Measurements from ENCODE around the gene PCCA.

Gene PCCA

DNA sequence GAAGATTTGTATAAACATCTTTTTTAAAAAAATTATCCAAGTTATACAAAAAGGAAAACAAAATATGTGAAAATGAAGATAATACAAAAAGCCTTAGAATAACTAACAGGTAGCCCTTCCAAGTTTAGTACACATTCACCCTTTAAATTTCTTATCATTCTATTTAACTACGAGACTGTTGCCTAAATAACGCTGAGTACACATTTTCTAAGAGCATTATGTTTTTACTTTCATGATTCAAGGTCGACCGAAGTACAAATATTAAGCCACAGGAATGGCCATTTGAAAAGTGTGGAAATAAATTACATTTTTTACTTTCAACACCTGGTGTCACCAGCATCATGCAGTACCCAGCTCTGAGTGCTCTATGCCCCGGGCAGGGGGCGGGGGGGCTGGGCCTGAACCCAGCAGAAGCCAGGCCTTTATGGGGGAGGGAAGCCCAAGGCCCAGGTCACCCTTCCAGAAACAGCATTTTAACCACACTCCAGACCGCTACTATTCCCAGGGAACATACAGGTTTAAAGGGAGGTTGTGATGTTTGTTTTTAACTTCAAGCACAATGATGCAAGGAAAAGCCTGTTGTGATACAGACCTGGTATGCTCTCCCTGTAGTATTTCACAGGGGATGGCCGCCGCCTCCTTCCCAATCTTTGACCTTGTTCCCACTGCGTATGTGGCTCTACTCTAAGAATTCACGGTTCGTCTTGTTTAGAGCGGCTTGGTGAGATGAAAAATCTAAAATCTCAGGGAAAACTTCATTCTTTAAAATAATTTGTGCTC lies 475.7 kb downstream of the PCCA start:
- no peaks in the 10 kb centered on the region for H3K36me3 ChIP-seq (ENCODE audit: control insufficient read depth in 1 of 2, insufficient read depth in 2 of 2, low read length in 2 of 2)
- H3K14ac ChIP-seq (ENCODE audit: low read length): no peak overlapping the region
- no peak overlapping the region for H4K12ac ChIP-seq (ENCODE audit: low read depth, low read length)
- no peak overlapping the region for H2BK5ac ChIP-seq (ENCODE audit: low read depth, low read length, poor library complexity)
- H2BK120ac ChIP-seq (ENCODE audit: insufficient read depth, low read length, poor library complexity): no peak overlapping the region
- H3K18ac ChIP-seq (ENCODE audit: low read length): no peak overlapping the region
- H3K23ac ChIP-seq (ENCODE audit: low read length): no peak overlapping the region
- no peaks in the 10 kb centered on the region for H3K27me3 ChIP-seq (ENCODE audit: insufficient read depth, low read length)
- H4K8ac ChIP-seq (ENCODE audit: low read depth, low read length): no peak overlapping the region
- H2BK12ac ChIP-seq (ENCODE audit: low read length): no peak overlapping the region
- H2AK5ac ChIP-seq (ENCODE audit: low read length): no peak overlapping the region
- H3K9ac ChIP-seq (ENCODE audit: low read length): no peak overlapping the region
- H2AFZ ChIP-seq (ENCODE audit: insufficient read depth, low read length, poor library complexity): no peak overlapping the region
- H3K27ac ChIP-seq (ENCODE audit: low read depth, low read length): no peak overlapping the region
- peaks cover 6% of the 10 kb centered on the region for H3K9me3 ChIP-seq (ENCODE audit: insufficient read depth, low read depth, low read length)
- H3K4me2 ChIP-seq (ENCODE audit: low read length): no peak overlapping the region
- WGBS (ENCODE audit: extremely low coverage, insufficient coverage, insufficient read length): no CpG with 5 or more reads among the region's 13 CpGs
- no peaks in the 10 kb centered on the region for H3K79me1 ChIP-seq (ENCODE audit: low read length)
- no peak for DNase-seq
- no peaks in the 10 kb centered on the region for H3K4me1 ChIP-seq (ENCODE audit: control insufficient read depth in 1 of 2, insufficient read depth in 2 of 2, low read length in 2 of 2)
- H3K4ac ChIP-seq (ENCODE audit: low read depth, low read length): no peak overlapping the region
- H3K79me2 ChIP-seq (ENCODE audit: control insufficient read depth, insufficient read depth, low read length, poor library complexity): no peaks in the 10 kb centered on the region
- H3K4me3 ChIP-seq (ENCODE audit: low read depth, low read length): no peak overlapping the region
- no peak overlapping the region for H4K91ac ChIP-seq (ENCODE audit: low read depth, low read length)

DNA sequence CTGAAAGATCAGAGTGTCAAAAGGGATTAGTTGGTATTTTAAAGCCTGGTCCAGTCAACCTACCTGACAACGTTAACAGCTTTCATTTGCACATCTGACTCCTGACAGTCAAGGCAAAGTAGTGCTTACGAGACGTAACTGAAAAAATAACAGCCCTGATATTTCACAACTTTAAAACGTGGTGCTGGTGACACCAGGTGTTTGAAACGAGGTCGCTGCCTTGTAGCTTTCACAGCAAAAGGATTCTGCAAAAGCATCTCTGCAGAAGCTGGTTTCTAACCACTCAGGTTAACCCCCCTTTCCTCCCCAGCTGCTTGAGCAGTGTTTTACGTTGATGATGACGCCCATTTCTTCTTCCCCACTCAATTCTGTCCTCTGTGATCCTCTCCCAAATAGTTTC lies 476.4 kb downstream of the PCCA start:
- DNase-seq: peak; percentile 17 to 60
- no peak overlapping the region for H4K91ac ChIP-seq (ENCODE audit: low read depth, low read length)
- no peak overlapping the region for H3K23ac ChIP-seq (ENCODE audit: low read length)
- no peak overlapping the region for H2BK12ac ChIP-seq (ENCODE audit: low read length)
- no peaks in the 10 kb centered on the region for H3K27me3 ChIP-seq (ENCODE audit: insufficient read depth, low read length)
- H3K9me3 ChIP-seq (ENCODE audit: insufficient read depth, low read depth, low read length): peaks cover 6% of the 10 kb centered on the region
- H2AK5ac ChIP-seq (ENCODE audit: low read length): no peak overlapping the region
- no peaks in the 10 kb centered on the region for H3K79me2 ChIP-seq (ENCODE audit: control insufficient read depth, insufficient read depth, low read length, poor library complexity)
- no peak overlapping the region for H3K14ac ChIP-seq (ENCODE audit: low read length)
- H4K12ac ChIP-seq (ENCODE audit: low read depth, low read length): no peak overlapping the region
- no peak overlapping the region for H3K27ac ChIP-seq (ENCODE audit: low read depth, low read length)
- no peak overlapping the region for H3K4ac ChIP-seq (ENCODE audit: low read depth, low read length)
- H3K4me1 ChIP-seq (ENCODE audit: control insufficient read depth in 1 of 2, insufficient read depth in 2 of 2, low read length in 2 of 2): no peaks in the 10 kb centered on the region
- no peak overlapping the region for H2BK5ac ChIP-seq (ENCODE audit: low read depth, low read length, poor library complexity)
- H3K18ac ChIP-seq (ENCODE audit: low read length): no peak overlapping the region
- no peak overlapping the region for H3K4me3 ChIP-seq (ENCODE audit: low read depth, low read length)
- H4K8ac ChIP-seq (ENCODE audit: low read depth, low read length): no peak overlapping the region
- WGBS (ENCODE audit: extremely low coverage, insufficient coverage, insufficient read length): no CpG with 5 or more reads among the region's 8 CpGs
- no peak overlapping the region for H2AFZ ChIP-seq (ENCODE audit: insufficient read depth, low read length, poor library complexity)
- no peaks in the 10 kb centered on the region for H3K36me3 ChIP-seq (ENCODE audit: control insufficient read depth in 1 of 2, insufficient read depth in 2 of 2, low read length in 2 of 2)
- H2BK120ac ChIP-seq (ENCODE audit: insufficient read depth, low read length, poor library complexity): no peak overlapping the region
- H3K4me2 ChIP-seq (ENCODE audit: low read length): no peak overlapping the region
- no peaks in the 10 kb centered on the region for H3K79me1 ChIP-seq (ENCODE audit: low read length)
- no peak overlapping the region for H3K9ac ChIP-seq (ENCODE audit: low read length)

DNA sequence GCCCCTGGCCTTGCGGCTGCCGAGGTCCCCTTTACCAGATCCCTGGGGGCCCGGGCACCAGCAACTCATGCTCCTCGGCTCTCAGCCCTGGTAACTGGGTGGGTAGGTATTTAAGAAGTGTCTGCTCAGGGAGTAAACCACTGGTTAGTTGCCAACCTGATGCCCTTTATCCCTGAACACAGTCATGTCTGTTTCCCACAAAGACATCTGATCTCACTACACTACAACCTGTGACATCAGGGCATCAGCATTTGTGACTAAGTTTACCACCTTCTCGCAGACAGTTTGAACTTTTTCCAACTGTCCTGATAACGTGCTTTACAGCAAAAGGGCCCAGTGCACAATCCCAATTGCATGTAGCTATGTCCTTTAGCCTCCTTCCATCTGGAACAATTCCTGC lies 477.6 kb downstream of the PCCA start:
- Histone ChIP-seq H3K79me1 (ENCODE audit: low read length) (no peaks in the 10 kb centered on the region), H3K9ac (ENCODE audit: low read length) (no peak overlapping the region), H2AFZ (ENCODE audit: insufficient read depth, low read length, poor library complexity) (no peak overlapping the region), H4K8ac (ENCODE audit: low read depth, low read length) (no peak overlapping the region), H3K18ac (ENCODE audit: low read length) (no peak overlapping the region), H2BK120ac (ENCODE audit: insufficient read depth, low read length, poor library complexity) (no peak overlapping the region), H3K23ac (ENCODE audit: low read length) (no peak overlapping the region), H3K4me2 (ENCODE audit: low read length) (no peak overlapping the region), H3K27ac (ENCODE audit: low read depth, low read length) (no peak overlapping the region), H4K91ac (ENCODE audit: low read depth, low read length) (no peak overlapping the region), H3K36me3 (ENCODE audit: control insufficient read depth in 1 of 2, insufficient read depth in 2 of 2, low read length in 2 of 2) (no peaks in the 10 kb centered on the region), H2BK5ac (ENCODE audit: low read depth, low read length, poor library complexity) (no peak overlapping the region), H3K79me2 (ENCODE audit: control insufficient read depth, insufficient read depth, low read length, poor library complexity) (no peaks in the 10 kb centered on the region), H2AK5ac (ENCODE audit: low read length) (no peak overlapping the region), H3K9me3 (ENCODE audit: insufficient read depth, low read depth, low read length) (peaks cover 6% of the 10 kb centered on the region), H3K4ac (ENCODE audit: low read depth, low read length) (no peak overlapping the region), H3K27me3 (ENCODE audit: insufficient read depth, low read length) (no peaks in the 10 kb centered on the region), H3K14ac (ENCODE audit: low read length) (no peak overlapping the region), H3K4me3 (ENCODE audit: low read depth, low read length) (no peak overlapping the region), H2BK12ac (ENCODE audit: low read length) (no peak overlapping the region), H4K12ac (ENCODE audit: low read depth, low read length) (no peak overlapping the region), H3K4me1 (ENCODE audit: control insufficient read depth in 1 of 2, insufficient read depth in 2 of 2, low read length in 2 of 2) (no peaks in the 10 kb centered on the region)
- no CpG with 5 or more reads among the region's 6 CpGs for WGBS (ENCODE audit: extremely low coverage, insufficient coverage, insufficient read length)
- DNase-seq: peak; percentile 41 to 42

DNA sequence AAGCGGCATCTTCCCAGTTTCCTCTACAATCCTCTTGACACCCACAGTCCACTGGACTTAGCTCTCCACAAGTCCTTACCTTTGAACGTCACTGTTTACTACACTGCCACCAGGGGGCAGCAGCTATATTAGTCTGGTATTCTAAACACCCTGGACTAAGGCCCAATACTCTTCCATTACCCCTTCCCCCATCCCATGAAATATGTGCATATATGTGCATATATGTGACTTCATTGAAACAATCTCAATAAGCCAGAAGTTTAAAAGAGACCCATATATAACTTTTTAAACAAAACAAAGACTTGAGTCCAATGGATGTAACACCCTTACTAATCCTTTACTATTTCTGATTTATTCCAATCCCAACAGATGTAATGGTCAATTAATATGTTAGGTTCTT lies 484.2 kb downstream of the PCCA start:
- Histone ChIP-seq H2BK120ac (ENCODE audit: insufficient read depth, low read length, poor library complexity) (no peak overlapping the region), H3K27me3 (ENCODE audit: insufficient read depth, low read length) (no peaks in the 10 kb centered on the region), H3K27ac (ENCODE audit: low read depth, low read length) (no peak overlapping the region), H3K4me2 (ENCODE audit: low read length) (no peak overlapping the region), H3K4me1 (ENCODE audit: control insufficient read depth in 1 of 2, insufficient read depth in 2 of 2, low read length in 2 of 2) (no peaks in the 10 kb centered on the region), H3K36me3 (ENCODE audit: control insufficient read depth in 1 of 2, insufficient read depth in 2 of 2, low read length in 2 of 2) (no peaks in the 10 kb centered on the region), H3K4ac (ENCODE audit: low read depth, low read length) (no peak overlapping the region), H3K79me2 (ENCODE audit: control insufficient read depth, insufficient read depth, low read length, poor library complexity) (no peaks in the 10 kb centered on the region), H3K14ac (ENCODE audit: low read length) (no peak overlapping the region), H4K8ac (ENCODE audit: low read depth, low read length) (no peak overlapping the region), H4K91ac (ENCODE audit: low read depth, low read length) (no peak overlapping the region), H3K9ac (ENCODE audit: low read length) (no peak overlapping the region), H3K79me1 (ENCODE audit: low read length) (no peaks in the 10 kb centered on the region), H3K9me3 (ENCODE audit: insufficient read depth, low read depth, low read length) (peaks cover 4% of the 10 kb centered on the region), H4K12ac (ENCODE audit: low read depth, low read length) (no peak overlapping the region), H3K18ac (ENCODE audit: low read length) (no peak overlapping the region), H2AFZ (ENCODE audit: insufficient read depth, low read length, poor library complexity) (no peak overlapping the region), H2AK5ac (ENCODE audit: low read length) (no peak overlapping the region), H3K4me3 (ENCODE audit: low read depth, low read length) (no peak overlapping the region), H3K23ac (ENCODE audit: low read length) (no peak overlapping the region), H2BK5ac (ENCODE audit: low read depth, low read length, poor library complexity) (no peak overlapping the region), H2BK12ac (ENCODE audit: low read length) (no peak overlapping the region)
- no CpG with 5 or more reads among the region's 2 CpGs for WGBS (ENCODE audit: extremely low coverage, insufficient coverage, insufficient read length)
- DNase-seq: peak; percentile 57 to 86
